Measurements from ENCODE around the gene ADCY2.
A peak's percentile ranks its signal among the peaks of the same experiment; 100 is the strongest.

ADCY2 gene

GRCh38 chr5:7673658-7674057 lies 277.7 kb downstream of the ADCY2 start:
- DNase-seq = no peak

- DNase-seq = no peak
These were observed 280.5 kb downstream of the ADCY2 start for GRCh38 chr5:7676455-7676854.

GRCh38 chr5:7678030-7678429 lies 282.1 kb downstream of the ADCY2 start:
- no peak for DNase-seq

- no peak for DNase-seq
These were observed 283.7 kb downstream of the ADCY2 start for GRCh38 chr5:7679663-7680062.

GRCh38 chr5:7680260-7680659 lies 284.3 kb downstream of the ADCY2 start:
- DNase-seq = no peak

- DNase-seq = no peak
These were observed 286.4 kb downstream of the ADCY2 start for GRCh38 chr5:7682379-7682778.

- DNase-seq = no peak
These were observed 287.8 kb downstream of the ADCY2 start for GRCh38 chr5:7683753-7684152.

- no peak for DNase-seq
These were observed 288.9 kb downstream of the ADCY2 start for GRCh38 chr5:7684826-7685225.

GRCh38 chr5:7686794-7687193 lies 290.9 kb downstream of the ADCY2 start:
- DNase-seq = no peak

GRCh38 chr5:7690557-7690956 lies 294.6 kb downstream of the ADCY2 start:
- DNase-seq = no peak

GRCh38 chr5:7705261-7705660 lies 309.3 kb downstream of the ADCY2 start:
- no peak for DNase-seq

GRCh38 chr5:7705736-7706135 lies 309.8 kb downstream of the ADCY2 start:
- DNase-seq = no peak

GRCh38 chr5:7706256-7706655 lies 310.3 kb downstream of the ADCY2 start:
- DNase-seq = no peak

GRCh38 chr5:7714119-7714518 lies 318.2 kb downstream of the ADCY2 start:
- no peak for DNase-seq

- DNase-seq = no peak
These were observed 318.8 kb downstream of the ADCY2 start for GRCh38 chr5:7714697-7715096.

- DNase-seq = no peak
These were observed 321.8 kb downstream of the ADCY2 start for GRCh38 chr5:7717691-7718090.

- no peak for DNase-seq
These were observed 332.1 kb downstream of the ADCY2 start for GRCh38 chr5:7728076-7728475.

- DNase-seq = no peak
These were observed 345.6 kb downstream of the ADCY2 start for GRCh38 chr5:7741415-7742065.

- DNase-seq = no peak
These were observed 346.3 kb downstream of the ADCY2 start for GRCh38 chr5:7742241-7742656.

GRCh38 chr5:7745882-7746610 lies 350.1 kb downstream of the ADCY2 start:
- peak; percentile 22 for DNase-seq

GRCh38 chr5:7747728-7748127 lies 351.8 kb downstream of the ADCY2 start:
- no peak for DNase-seq

GRCh38 chr5:7749626-7750025 lies 353.7 kb downstream of the ADCY2 start:
- DNase-seq = no peak

GRCh38 chr5:7751874-7752273 lies 355.9 kb downstream of the ADCY2 start:
- DNase-seq = no peak

GRCh38 chr5:7753181-7753580 lies 357.2 kb downstream of the ADCY2 start:
- DNase-seq = no peak

GRCh38 chr5:7753596-7753995 lies 357.7 kb downstream of the ADCY2 start:
- no peak for DNase-seq

Measured in CD4-positive, alpha-beta T cell treated with Interleukin-10 for 1 hour (primary cell).